Cortex of kidney (tissue), 1 donor: ENCODE results near the gene ZNF761.
"Not testable (repeated sequence)": the region's sequence is repeated elsewhere in the genome, so short reads cannot be mapped to it uniquely, and the experiment has no call there.

Experiments
- DNase-seq: peaks from one replicate; lab custom pipeline; 2025; lab: John Stamatoyannopoulos, UW

The ZNF761 gene

DNA sequence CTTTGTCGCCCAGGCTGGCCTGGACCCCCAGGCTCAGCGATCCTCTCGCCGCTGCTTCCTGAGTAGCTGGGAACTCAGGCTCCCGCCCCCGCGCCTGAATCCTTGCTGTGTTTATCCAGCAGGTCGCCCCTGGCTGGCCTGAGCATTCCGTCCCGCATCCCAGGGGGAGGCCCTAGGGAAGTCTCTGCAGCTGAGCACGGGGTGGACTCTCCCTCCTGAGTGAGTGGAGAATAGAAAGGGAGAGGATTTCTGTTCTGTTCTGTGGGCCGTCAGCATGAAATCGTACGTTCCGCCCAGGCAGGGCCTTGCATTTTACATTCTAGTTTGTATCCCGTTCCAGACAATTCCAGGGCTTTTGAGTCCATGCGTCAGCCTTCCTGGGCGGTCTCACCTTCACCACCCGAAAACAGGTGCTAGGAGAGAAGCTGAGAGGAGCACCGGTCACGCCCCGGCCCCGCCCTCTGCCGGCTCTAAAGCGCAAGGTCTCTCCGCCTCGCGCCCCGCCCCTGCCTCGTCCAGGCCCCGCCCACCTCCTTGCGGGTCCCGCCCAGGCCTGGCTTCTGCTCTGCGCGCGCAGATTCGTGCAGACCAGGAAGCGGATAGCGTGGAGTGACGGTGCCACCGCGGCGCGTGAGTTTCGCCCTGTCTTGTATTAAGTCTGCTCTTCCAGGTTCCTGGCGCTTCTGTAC, at the start of gene ZNF761:
Gene ZNF761 (plus strand): TSS at position 586 of the 689 bp plus-strand sequence. CDS start 15,285 bp downstream, outside the sequence.
- DNase-seq = peak; percentile 48

DNA sequence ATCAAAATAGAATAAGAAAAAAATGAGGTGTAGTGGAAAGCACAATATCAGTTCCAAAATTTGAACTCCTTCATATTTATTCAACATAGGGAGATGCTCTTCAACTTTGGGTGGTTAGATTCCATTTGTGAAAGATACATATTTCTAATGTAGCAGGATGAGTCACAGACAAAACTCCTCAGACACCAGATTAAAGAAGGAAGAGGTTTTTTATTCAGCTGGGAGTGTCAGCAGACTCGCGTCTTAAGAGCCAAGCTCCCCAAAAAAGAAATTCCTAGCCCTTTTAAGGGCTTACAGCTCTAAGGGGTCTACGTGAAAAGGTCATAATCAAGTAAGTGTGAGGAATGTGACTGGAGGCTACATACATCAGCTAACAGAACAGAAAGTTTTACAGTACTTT, 43.6 kb upstream of the ZNF761 start:
- DNase-seq = no peak

DNA sequence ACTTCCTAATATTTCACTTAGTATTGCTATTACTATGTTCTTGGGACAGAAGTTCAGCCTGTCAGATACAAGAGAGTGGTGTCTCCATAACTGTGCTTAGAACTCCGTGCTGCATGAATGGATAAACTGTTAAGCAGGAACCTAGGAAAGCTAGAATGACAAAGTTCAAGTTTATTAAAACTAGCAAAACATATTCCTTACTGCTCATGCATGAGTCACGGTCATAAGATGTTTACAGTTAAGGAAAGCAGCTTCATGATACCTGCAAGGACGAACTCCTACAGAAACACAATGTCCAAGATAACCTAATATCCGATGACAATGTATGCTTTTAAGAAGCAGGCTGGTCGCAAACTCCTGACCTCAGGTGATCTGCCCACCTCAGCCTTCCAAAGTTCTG, 42.9 kb upstream of the ZNF761 start:
- DNase-seq = no peak

DNA sequence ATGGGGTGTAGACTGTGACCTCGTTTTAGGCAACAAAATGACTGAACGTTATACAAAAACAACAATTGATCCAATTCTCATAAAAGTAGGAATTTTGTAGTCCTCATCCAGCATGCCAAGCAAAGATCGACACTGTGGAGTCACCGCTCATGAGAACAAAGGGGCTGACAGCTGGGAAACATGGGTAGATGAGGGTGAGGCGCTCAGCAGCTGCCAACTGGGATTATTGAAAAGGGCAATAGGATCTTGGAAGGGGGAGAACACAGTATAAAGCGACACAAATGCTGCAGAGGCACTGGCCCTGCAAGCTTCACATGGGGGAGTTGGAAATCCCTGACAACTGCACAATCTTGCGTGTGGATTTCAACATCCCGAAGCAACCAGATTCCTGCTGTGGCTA, 42.2 kb upstream of the ZNF761 start:
- DNase-seq = no peak

DNA sequence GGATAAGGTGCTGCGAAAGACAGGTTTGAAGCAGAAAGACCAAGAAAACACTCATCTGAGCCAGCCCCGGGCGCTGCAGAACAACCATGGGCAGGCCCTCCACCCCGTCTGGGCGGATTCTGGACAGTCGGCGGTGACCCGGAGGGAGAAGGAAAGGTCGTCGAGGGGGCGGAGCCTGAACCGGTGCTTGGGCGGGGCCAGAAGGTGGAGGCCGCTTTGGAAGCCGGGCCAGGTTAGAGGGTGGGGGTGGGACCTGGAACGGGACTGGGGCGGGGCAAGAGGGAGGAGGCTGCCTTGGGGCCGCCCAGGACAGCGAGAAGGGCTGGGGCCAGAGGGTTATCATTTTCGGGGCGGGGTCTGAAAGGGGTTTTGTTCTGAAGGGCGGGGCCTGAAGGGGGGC, 41.8 kb upstream of the ZNF761 start:
- DNase-seq = no peak

DNA sequence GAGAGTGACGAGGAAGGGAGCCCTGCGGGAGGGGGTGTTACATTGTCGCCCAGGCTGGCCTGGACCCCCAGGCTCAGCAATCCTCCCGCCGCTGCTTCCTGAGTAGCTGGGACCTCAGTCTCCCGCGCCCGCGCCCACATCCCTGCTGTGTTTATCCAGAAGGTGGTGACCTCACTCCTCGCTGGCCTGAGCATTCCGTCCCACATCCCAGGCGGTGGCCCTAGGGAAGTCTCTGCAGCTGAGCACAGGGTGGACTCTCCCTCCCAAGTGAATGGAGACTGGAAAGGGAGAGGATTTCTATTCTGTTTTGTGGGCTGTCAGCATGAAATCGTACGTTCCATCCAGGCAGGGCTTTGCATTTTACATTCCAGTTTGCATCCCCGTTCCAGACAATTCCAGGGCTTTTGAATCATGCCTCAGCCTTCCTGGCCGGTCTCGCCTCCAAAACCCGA, 37.2 kb upstream of the ZNF761 start:
- no peak for DNase-seq

DNA sequence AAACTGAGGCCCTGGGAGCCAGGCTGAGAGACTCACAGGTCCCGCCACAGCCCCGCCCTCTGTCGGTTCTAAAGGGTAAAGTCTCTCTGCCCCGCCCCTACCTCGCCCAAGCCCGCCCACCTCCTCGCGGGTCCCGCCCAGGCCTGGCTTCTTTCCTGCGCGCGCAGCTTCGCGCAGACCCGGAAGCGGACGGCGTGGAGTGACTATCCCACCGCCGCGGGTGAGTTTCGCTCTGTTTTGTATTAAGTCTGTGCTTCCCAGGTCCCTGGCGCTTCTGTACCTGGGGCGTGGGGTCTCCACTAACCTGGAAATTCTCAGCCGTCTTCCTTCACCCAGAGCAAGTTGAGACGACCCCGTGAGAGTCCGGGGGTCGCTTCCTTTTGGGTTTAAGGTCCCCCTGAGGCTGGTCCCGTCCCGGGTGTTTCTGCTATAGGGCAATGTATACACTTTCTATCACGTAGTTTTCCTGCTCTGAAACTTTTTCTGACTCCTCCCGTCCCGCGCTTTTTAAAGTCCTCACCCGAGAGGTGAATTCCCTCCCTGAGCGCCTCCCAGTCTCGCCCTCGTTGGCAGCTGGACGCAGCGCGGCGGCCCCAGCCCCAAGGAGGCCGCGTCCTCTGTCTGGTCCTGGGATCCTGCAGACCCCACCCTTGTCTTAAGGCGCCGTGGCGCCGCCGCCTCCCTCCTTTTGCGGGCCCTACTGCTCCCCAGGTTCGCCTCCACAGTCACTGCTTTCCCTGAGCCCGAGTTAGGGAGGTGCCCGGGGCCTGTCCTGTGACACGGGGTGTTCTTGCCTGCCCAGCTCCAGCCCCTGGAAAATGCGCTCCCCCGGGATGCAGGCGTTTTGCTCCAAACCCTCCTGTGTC, 36.6 kb upstream of the ZNF761 start, which contains the start of gene ZNF765:
Gene ZNF765 (plus strand): TSS at position 176 of the 866 bp plus-strand sequence. CDS start 2,867 bp downstream, outside the sequence.
- DNase-seq = peak; percentile 23

DNA sequence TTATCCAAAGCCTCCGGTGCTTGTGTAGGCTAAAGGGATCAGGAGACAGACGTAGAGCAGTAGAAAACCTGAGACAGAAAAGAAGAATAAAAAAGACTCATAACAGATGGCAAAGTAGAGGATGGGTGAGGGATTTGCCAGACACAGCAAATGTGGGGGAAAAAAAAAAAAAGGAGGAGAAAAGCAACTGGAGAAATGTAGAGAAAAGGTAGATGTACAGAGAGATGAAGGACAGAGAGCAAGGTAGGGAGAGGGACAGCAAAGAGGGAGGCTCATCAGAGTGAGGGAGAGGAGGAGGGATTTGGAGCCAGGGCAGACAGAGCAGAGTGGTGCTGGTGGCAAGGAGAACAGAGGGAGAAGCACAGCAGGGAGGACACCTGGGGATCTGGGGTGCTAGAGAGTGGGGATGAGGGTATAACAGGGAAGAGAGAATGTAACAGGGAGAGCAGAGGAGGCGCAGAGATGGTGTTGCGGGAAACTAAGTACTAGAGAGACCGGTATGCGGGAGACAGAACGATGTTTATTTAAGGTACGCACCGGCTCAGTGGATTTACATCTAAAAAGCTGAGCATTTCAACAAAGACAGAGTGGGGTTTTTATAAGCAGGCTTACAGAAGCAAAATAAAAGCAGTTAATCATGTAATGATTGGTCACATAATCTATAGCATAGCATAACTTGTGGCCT, 35.8 kb upstream of the ZNF761 start:
- not testable (repeated sequence) for DNase-seq

DNA sequence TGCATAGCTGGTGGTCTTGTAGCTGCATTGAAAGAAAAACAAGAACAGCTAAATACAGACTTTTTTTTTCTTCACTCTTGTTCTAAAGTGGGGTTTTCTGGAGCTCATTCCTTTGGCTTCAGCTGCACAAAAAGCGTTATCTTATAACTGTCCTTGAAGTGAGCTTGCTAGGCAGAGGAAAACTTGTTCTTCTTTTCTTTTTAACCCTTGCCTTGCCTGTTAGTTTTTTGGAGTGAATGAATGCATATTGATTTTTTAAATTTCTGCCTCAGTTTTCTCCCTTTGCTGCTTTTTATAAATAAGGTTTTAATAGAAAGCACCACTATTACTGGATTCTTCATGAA, 35.3 kb upstream of the ZNF761 start:
- DNase-seq = no peak

DNA sequence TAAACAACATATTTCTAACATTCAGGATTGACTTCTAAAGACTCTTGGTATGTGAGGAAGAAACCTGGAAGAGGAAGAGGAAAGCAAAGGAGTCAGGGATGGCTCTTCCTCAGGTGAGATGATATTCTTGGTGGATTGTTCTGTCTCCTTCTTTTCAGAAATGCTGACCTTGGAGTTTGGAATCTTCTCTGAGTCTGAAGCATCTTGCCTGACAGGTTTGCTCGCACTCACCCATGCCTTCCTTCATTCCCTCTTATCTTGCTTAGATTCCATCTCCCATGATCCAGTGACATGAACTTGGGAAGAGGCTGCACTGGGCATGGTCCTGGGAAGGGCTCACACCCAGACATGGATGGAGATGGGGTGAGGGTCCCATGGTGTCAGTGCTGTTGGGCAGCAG, 33.9 kb upstream of the ZNF761 start:
- not testable (repeated sequence) for DNase-seq

DNA sequence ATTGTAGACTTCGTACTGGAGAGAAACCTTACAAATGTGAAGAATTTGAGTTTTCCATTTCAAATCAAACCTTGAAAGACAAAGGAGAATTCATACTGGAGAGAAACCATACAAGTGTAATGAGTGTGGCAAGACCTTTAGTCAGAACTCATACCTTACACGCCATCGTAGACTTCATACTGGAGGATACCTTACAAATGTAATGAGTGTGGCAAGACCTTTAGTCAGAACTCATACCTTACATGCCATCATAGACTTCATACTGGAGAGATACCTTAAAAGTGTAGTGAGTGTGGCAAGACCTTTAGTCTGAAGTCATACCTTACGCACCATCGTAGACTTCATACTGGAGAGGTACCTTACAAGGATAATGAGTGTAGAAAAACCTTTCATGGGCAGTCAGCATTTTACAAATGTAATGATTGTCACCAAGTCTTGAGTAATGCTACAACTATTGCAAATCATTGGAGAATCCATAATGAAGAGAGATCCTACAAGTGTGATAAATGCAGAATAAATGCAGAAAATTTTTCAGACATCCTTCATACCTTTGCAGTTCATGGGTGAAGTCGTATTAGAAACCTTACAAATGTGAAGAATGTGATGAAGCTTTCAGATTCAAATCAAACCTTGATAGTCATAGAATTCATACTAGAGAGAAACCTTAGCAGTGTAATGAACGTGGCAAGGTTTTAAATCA, 22.1 kb upstream of the ZNF761 start:
- DNase-seq = no peak

DNA sequence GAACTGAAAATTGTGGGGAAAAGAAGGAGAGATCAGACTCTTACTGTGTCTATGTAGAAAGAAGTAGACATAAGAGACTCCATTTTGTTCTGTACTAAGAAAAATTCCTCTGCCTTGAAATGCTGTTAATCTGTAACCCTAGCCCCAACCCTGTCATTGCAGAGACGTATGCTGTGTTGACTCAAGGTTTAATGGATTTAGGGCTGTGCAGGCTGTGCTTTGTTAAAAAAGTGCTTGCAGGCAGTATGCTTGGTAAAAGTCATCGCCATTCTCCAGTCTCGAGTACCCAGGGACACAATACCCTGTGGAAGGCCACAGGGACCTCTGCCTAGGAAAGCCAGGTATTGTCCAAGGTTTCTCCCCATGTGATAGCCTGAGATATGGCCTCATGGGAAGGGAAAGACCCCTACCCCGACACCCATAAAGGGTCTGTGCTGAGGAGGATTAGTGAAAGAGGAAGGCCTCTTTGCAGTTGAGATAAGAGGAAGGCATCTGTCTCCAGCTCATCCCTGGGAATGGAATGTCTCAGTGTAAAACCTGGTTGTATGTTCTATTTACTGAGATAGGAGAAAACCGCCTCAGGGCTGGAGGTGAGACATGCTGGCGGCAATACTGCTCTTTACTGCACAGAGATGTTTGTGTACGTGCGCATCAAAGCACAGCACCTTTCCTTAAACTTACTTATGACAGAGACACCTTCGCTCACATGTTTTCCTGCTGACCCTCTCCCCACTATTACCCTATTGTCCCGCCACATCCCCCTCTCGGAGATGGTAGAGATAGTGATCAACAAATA, 11.1 kb upstream of the ZNF761 start:
- DNase-seq = not testable (repeated sequence)

DNA sequence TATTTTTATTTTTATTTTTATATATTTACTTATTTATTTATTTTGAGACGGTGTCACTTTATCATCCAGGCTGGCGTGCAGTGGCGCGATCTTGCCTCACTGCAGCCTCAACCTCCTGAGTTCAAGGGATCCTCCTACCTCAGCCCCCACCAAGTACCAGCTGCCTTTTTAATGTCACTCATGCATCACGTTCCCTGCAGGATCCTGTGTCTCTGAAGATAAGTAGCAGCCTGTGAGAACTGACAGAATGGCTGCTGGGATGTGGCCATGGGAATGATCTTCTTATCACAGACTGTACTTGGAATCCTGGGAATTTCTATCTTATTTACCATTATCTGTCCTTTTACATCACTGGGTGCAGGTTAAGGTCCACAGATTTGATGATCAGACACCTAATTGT, 9.2 kb upstream of the ZNF761 start:
- no peak for DNase-seq

DNA sequence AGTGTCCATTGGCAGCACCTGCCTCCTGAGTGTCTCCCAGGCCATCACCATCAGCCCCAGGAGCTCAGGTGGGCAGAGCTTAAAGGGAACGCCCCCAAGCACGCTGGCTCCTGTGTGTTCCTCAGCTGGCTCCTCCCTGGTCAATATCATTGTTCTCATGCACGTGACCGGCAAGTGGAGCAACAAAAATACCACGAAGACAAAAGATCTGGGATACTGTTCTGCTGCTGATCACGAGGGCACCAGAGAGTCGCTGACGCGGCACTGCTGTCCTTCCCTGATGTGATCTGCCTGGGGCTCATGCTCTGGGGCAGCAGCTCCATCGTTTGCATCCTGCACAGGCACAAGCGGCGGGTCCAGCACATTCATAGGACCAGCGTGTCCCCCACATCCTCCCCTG, 8.7 kb upstream of the ZNF761 start:
- not testable (repeated sequence) for DNase-seq

DNA sequence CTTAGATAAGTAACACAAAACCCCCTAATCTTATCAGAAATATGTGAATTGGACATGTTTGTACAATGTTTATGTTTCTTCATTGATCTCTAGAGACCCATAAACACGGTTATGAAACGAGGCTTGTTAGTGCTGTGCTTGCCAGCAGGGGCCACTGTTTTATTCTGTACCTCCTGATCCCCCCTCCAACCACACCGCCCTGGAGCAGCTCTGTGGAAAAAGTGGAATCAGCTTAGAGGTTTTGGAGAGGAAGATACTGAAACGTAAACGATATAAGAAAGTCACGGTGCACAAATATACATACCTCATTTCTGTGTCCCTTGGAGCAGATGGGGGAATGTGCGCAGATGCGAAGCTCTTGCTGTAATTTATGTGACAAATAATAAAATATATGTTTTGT, 8.1 kb upstream of the ZNF761 start:
- DNase-seq = not testable (repeated sequence)

DNA sequence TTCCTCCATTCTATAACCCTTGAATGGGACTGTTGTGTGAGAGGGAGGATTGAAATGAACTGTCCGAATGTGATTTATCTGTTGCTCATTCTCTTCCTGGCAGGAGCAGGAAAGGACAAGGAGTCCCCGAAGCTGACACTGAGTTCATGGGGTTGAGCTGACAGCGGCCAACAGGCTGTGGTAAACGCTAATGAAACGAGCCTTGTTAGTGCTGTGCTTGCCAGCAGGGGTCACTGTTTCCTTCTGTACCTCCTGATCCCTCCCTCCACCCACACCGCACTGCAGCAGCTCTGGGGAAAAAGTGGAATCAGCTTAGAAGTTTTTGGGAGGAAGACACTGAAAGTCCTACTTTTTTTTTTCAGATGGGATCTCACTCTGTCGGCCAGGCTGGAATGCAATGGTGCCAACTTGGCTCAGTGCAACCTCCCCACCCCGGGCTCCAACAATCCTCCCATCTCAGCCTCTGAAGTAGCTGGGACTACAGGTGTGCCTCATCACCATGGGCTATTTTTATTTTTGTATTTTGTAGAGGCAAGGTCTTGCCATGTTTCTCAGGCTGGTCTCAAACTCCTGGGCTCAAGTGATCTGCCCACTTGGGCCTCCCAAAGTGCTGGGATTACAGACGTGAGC, 6.7 kb upstream of the ZNF761 start:
- no peak for DNase-seq

DNA sequence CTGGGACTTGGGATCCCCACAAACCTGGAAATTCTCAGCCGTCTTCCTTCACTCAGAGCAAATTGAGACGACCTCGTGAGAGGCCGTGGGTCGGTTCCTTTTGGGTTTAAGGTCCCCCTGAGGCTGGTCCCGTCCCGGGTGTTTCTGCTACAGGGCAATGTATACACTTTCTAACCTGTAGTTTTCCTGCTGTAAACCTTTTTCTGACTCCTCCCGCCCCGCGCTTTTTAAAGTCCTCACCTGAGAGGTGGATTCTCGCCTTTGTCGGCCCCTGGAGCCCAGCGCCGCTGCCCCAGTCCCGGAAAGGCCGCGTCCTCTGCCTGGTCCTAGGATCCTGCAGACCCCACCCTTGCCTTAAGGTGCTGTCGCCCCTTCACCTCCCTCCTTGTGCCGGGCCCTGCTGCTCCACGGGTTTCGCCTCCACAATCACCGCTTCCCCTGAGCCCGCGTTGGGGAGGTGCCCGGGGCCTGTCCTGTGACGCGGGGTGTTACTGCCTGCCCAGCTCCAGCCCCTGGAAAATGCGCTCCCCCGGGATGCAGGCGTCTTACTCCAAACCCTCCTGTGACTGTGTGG, 391 bp downstream of the ZNF761 start:
- no peak for DNase-seq

DNA sequence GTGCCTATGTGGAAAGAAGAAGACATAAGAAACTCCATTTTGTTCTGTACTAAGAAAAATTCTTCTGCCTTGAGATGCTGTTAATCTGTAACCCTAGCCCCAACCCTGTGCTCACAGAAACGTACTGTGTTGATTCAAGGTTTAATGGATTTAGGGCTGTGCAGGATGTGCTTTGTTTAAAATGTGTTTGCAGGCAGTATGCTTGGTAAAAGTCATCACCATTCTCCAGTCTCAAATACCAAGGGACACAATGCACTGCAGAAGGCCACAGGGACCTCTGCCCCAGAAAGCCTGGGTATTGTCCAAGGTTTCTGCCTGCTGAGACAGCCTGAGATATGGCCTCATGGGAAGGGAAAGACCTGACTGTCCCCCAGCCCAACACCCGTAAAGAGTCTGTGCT, 12.0 kb downstream of the ZNF761 start:
- not testable (repeated sequence) for DNase-seq

DNA sequence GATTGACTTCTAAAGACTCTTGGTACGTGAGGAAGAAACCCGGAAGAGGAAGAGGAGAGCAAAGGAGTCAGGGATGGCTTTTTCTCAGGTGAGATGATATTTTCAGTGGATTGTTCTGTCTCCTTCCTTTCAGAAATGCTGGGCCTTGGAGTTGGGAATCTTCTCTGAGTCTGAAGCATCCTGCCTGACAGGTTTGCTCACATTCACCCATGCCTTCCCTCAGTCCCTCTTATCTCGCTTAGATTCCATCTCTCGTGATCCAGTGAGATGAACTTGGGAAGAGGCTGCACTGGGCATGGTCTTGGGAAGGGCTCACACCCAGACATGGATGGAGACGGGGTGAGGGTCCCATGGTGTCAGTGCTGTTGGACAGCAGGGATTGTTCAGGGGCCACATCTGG, 15.4 kb downstream of the ZNF761 start:
- DNase-seq = not testable (repeated sequence)

DNA sequence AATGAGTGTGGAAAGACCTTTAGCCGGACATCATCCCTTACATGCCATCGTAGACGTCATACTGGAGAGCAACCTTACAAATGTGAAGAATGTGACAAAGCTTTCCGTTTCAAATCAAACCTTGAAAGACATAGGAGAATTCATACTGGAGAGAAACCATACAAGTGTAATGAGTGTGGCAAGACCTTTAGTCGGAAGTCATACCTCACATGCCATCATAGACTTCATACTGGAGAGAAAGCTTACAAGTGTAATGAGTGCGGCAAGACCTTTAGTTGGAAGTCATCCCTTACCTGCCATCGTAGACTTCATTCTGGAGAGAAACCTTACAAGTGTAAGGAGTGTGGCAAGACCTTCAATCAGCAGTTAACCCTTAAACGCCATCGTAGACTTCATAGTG, 24.0 kb downstream of the ZNF761 start:
- DNase-seq = no peak
